ENCODE measurements around the gene CASZ1.

Gene CASZ1

DNA sequence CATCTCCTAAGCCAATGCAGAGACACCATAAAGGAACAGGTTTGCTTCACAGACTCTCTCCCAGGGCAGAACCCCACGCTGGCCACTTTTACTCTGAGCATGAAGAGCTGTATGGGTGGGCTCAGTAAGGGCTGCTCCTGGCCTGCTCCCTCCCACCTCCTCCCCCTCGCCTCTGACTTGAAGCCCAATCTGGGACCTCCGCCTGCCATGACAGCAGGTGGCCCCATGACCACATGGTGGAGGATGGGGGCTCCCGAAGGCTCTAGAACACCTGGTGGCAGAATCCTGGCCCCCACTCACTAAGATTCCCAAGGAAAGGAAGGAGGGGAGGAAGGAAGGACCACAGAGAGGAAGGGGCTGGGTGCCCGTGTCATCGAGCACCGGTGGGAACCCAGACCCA is 23.7 kb downstream of the CASZ1 start:
- TF ChIP-seq, protein P1, sequence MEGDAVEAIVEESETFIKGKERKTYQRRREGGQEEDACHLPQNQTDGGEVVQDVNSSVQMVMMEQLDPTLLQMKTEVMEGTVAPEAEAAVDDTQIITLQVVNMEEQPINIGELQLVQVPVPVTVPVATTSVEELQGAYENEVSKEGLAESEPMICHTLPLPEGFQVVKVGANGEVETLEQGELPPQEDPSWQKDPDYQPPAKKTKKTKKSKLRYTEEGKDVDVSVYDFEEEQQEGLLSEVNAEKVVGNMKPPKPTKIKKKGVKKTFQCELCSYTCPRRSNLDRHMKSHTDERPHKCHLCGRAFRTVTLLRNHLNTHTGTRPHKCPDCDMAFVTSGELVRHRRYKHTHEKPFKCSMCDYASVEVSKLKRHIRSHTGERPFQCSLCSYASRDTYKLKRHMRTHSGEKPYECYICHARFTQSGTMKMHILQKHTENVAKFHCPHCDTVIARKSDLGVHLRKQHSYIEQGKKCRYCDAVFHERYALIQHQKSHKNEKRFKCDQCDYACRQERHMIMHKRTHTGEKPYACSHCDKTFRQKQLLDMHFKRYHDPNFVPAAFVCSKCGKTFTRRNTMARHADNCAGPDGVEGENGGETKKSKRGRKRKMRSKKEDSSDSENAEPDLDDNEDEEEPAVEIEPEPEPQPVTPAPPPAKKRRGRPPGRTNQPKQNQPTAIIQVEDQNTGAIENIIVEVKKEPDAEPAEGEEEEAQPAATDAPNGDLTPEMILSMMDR (IDR thresholded peaks at IDR 0.05; ENCODE audit: extremely low read depth, missing control alignments) = no peak
- no peak for DNase-seq (ENCODE audit: low spot score)

DNA sequence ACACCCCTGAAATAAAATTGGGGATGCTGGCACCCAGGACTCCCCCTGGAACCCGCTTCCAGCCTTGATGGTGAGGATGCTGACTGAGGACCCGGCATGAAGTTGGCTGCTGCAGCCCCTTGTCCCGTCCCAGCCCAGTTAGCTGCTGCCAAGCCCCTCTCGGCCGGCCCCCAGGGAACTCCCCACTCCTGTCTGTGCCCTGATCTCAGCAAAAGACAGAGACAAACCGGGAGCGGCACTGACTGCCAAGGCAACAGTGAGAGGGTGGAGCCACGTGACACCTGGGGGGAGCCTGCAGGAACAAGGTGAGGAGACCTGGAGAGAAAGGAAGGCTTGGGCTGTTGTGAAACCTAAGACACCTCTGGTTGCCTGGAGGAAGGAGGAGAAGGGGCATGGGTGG is 24.7 kb downstream of the CASZ1 start:
- TF ChIP-seq, protein P1 (IDR thresholded peaks at IDR 0.05; ENCODE audit: extremely low read depth, missing control alignments) = no peak
- DNase-seq (ENCODE audit: low spot score) = no peak

DNA sequence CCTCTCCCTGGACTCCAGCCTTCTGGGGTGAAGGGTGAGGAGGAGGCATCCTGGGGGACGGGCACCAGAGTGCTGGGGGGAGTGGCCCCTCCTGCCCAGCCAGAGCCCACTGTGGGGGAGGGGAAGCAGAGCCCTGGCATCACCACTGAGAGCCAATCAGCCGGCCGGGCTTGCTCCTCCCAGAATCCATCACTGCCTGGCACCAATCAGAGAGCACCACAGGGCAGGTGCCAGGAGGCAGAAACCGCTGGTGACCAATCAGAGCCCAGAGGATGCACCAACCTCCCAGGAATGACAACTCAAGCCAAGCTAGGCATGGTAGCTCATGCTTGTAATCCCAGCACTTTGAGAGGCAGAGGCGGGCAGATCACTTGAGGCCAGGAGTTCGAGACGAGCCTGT is 27.9 kb downstream of the CASZ1 start:
- DNase-seq (ENCODE audit: low spot score) = no peak
- TF ChIP-seq, protein P1 (IDR thresholded peaks at IDR 0.05; ENCODE audit: extremely low read depth, missing control alignments) = no peak

DNA sequence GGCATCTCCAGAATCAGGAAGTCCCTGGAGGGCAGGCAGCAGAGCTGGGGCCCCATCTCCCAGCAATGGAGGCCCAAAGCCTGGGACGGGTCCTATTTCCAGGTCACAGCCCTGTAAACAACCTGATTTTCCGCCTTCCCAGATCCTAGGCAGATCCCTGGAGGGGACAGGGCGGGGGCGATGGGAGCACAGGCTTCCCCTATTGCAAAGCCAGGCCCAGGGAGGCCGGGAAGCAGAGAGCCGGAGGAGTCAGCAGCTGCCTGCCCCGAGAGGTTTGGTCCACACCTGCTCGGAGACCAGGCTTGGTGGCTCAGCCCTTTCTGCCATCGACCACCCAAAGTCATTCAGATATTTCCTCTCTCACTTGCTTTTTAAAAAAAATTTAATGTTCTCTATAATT is 29.2 kb downstream of the CASZ1 start:
- TF ChIP-seq, protein P1 (IDR thresholded peaks at IDR 0.05; ENCODE audit: extremely low read depth, missing control alignments) = no peak
- no peak for DNase-seq (ENCODE audit: low spot score)

DNA sequence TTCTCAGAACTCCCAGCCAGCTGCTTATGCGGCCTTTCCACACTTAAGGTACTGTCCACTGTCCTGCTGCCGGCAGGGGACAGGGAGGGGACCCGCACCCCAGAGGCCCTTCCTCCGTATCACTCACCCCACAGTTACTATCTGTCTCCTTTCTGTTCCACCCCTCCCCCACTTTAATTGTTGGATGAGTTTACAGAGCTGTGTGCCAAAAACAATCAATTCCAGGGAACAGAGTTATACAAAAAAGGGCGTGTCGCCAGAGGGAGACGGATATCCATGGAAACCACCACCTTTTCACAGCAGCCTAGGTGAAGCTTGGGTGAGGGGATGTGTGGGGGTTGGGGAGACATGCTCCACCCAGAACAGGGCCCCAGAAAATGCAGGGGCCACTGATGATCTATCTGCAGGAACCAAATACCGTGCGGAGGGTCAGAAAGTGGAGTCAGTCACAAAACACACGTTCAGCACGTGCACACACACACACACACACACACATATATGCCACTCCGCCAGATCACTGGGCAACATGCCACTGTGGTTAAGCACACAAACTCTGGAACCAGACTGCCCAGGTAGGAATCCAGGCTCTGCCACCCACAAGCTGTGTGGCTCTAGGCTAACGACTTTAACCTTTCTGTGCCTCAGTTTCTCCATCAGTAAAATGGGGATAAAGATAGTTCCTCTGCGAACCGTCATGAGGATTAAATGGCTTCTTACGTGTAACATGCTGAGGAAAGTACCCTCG is 30.5 kb downstream of the CASZ1 start:
- TF ChIP-seq, protein P1 (IDR thresholded peaks at IDR 0.05; ENCODE audit: extremely low read depth, missing control alignments) = no peak
- DNase-seq (ENCODE audit: low spot score) = no peak

DNA sequence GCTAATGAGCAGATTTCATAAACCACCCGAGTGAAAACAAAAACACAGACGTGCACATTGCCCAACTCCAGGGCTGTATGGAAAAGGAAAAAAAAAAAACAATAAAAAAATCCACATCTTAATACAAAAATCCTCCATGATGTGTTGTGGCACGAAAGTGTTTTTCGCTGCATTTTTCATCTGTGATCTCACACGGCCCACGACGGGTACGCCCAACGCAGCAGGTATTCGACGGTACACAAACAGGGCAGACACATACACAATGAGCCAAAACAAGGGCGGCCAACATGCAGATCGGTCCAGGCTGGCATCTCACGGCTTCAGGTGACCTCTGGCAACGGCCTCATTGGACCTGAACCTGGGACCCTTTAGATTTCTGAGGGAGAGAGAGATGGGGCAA is 31.1 kb downstream of the CASZ1 start:
- DNase-seq (ENCODE audit: low spot score) = no peak
- TF ChIP-seq, protein P1 (IDR thresholded peaks at IDR 0.05; ENCODE audit: extremely low read depth, missing control alignments) = no peak

DNA sequence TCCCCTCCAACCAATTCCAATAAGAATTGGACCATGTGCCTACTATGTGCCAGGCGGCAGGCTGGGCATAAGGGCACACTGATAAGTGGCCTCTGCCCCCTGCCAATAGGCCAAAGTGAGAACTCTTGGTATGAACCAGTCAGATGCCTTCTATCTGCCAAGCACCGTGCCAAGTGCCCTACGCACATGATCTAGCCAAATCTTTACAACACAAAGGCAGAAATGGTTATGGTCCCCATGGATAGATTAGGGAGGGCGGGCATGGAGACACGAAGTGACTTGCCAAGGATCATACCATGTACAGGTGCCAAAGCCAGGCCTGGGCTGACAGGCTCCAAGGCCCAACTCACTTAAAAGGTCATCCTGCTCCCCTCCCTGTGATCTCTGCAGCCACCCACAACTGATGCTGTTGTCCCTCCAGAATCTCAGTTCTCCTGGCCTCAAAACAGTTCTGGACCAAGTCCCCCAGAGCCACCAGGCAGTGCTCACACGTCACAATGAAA is 32.1 kb downstream of the CASZ1 start:
- TF ChIP-seq, protein P1 (IDR thresholded peaks at IDR 0.05; ENCODE audit: extremely low read depth, missing control alignments) = no peak
- no peak for DNase-seq (ENCODE audit: low spot score)
